GM18526 (cell line): Measurements from ENCODE around the gene CRYGN.

Experiments
- POLR2A ChIP-seq: IDR thresholded peaks from 3 replicates; pipeline ENCODE4 v1.6.1; 2011; ENCODE audit not compliant: insufficient read length; ENCODE audit errors: extremely low read depth

The CRYGN gene

GRCh38 chr7:151439855-151440798 is at the start of gene CRYGN:
CRYGN (minus strand) TSS chr7:151440141; CDS start chr7:151439917, 224 bp downstream.
- no peak for TF ChIP-seq POLR2A

- TF ChIP-seq POLR2A, result no peak
Measured at GRCh38 chr7:151489498-151489897, 49.6 kb upstream of the CRYGN start.

GRCh38 chr7:151488096-151488495 is 48.2 kb upstream of the CRYGN start:
- no peak for TF ChIP-seq POLR2A

- TF ChIP-seq POLR2A, result no peak
Measured at GRCh38 chr7:151487228-151487627, 47.3 kb upstream of the CRYGN start.

- no peak for TF ChIP-seq POLR2A
Measured at GRCh38 chr7:151486074-151486473, 46.1 kb upstream of the CRYGN start.

GRCh38 chr7:151484971-151485707 is 45.2 kb upstream of the CRYGN start:
- no peak for TF ChIP-seq POLR2A

GRCh38 chr7:151483711-151483983 is 43.7 kb upstream of the CRYGN start:
- no peak for TF ChIP-seq POLR2A

- no peak for TF ChIP-seq POLR2A
Measured at GRCh38 chr7:151482883-151483710, 43.2 kb upstream of the CRYGN start.

- no peak for TF ChIP-seq POLR2A
Measured at GRCh38 chr7:151481650-151482505, 41.9 kb upstream of the CRYGN start.

GRCh38 chr7:151477867-151478266 is 37.9 kb upstream of the CRYGN start:
- TF ChIP-seq POLR2A, result no peak

GRCh38 chr7:151472644-151473380 is 32.9 kb upstream of the CRYGN start:
- no peak for TF ChIP-seq POLR2A

GRCh38 chr7:151470711-151471110 is 30.8 kb upstream of the CRYGN start:
- TF ChIP-seq POLR2A, result no peak

GRCh38 chr7:151469281-151469680 is 29.3 kb upstream of the CRYGN start:
- no peak for TF ChIP-seq POLR2A

GRCh38 chr7:151468217-151469018 is 28.5 kb upstream of the CRYGN start:
- TF ChIP-seq POLR2A, result no peak

GRCh38 chr7:151465169-151465568 is 25.2 kb upstream of the CRYGN start:
- no peak for TF ChIP-seq POLR2A
